IPS-20b (cell line): Measurements from ENCODE around the gene ANKRD31.
A peak's percentile ranks its signal among the peaks of the same experiment; 100 is the strongest.
"Not testable (repeated sequence)": the region's sequence is repeated elsewhere in the genome, so short reads cannot be mapped to it uniquely, and the experiment has no call there.

Experiments
- H3K27ac ChIP-seq: one replicate; pipeline ENCODE4 v1.5.1; 2013; ENCODE audit warnings: low read length
- H3K27me3 ChIP-seq: 2 replicates; pipeline ENCODE4 v1.6.1; 2013; ENCODE audit warnings: mild to moderate bottlenecking, low read length, inconsistent platforms; ENCODE audit not compliant: insufficient read depth
- H3K36me3 ChIP-seq: 2 replicates; pipeline ENCODE4 v1.6.1; 2013; ENCODE audit warnings: low read depth, mild to moderate bottlenecking, inconsistent platforms, low read length, moderate library complexity; ENCODE audit not compliant: insufficient read depth
- H3K4me1 ChIP-seq: 2 replicates; pipeline ENCODE4 v1.6.1; 2013; ENCODE audit warnings: mild to moderate bottlenecking, control low read depth, inconsistent platforms, low read length, moderate library complexity; ENCODE audit not compliant: insufficient read depth
- H3K4me3 ChIP-seq: 2 replicates; pipeline ENCODE4 v1.5.1; 2013; ENCODE audit warnings: mild to moderate bottlenecking, low read length, inconsistent platforms
- H3K9ac ChIP-seq: 2 replicates; pipeline ENCODE4 v1.6.1; 2013; ENCODE audit warnings: low read depth, mild to moderate bottlenecking, inconsistent platforms, low read length, moderate library complexity
- H3K9me3 ChIP-seq: 2 replicates; pipeline ENCODE4 v1.6.1; 2013; ENCODE audit warnings: mild to moderate bottlenecking, low read depth, low read length, inconsistent platforms; ENCODE audit not compliant: insufficient read depth

The ANKRD31 gene

GRCh38 chr5:75176009-75176408 lies 60.7 kb downstream of the ANKRD31 start:
- not testable (repeated sequence) for H3K27me3 ChIP-seq, H3K36me3 ChIP-seq, H3K4me1 ChIP-seq

DNA sequence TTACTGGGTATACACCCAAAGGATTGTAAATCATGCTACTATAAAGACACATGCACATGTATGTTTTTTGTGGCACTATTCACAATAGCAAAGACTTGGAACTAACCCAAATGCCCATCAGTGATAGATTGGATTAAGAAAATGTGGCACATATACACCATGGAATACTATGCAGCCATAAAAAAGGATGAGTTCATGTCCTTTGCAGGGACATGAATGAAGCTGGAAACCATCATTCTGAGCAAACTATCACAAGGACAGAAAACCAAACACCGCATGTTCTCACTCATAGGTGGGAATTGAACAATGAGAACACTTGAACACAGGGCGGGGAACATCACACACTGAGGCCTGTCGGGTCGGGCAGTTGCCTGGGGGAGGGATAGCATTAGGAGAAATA lies 61.8 kb downstream of the ANKRD31 start:
- H3K36me3 ChIP-seq, H3K4me3 ChIP-seq, H3K9me3 ChIP-seq, H3K9ac ChIP-seq, H3K27ac ChIP-seq, H3K4me1 ChIP-seq, H3K27me3 ChIP-seq: not testable (repeated sequence)

More at GRCh38 chr5:75176009-75176408, 60.7 kb downstream of the ANKRD31 start:
- not testable (repeated sequence) for H3K9me3 ChIP-seq, H3K4me3 ChIP-seq, H3K9ac ChIP-seq, H3K27ac ChIP-seq

DNA sequence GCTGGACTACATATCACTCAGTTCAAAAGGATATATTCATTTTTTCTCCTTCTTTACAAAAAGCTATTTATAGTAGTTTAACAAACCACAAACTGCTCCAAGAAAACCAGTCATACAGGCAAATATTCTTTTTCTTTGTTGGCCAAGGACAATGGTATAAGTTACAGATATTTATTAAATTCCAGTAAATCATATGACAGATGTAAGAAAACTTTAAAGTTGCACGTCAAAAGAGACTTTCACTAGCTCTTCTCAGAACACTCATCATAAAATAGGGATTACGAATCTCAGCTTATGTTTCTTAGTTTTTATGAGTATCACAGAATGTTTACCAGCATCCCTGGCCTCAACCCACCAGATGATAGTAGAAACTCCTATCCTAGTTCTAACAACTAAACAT lies 67.2 kb downstream of the ANKRD31 start:
- Histone ChIP-seq H3K27ac (no peak overlapping the region), H3K4me3 (no peak overlapping the region), H3K36me3 (no peaks in the 10 kb centered on the region), H3K4me1 (no peaks in the 10 kb centered on the region), H3K27me3 (no peaks in the 10 kb centered on the region), H3K9me3 (no peaks in the 10 kb centered on the region), H3K9ac (no peak overlapping the region)

- Histone ChIP-seq H3K9me3 (no peaks in the 10 kb centered on the region; the same call in 1 of the 2 replicates), H3K9ac (no peak overlapping the region), H3K27ac (no peak overlapping the region), H3K4me3 (no peak overlapping the region), H3K27me3 (no peaks in the 10 kb centered on the region), H3K36me3 (no peaks in the 10 kb centered on the region), H3K4me1 (no peaks in the 10 kb centered on the region)
Observed at GRCh38 chr5:75168026-75168735, 68.5 kb downstream of the ANKRD31 start.

DNA sequence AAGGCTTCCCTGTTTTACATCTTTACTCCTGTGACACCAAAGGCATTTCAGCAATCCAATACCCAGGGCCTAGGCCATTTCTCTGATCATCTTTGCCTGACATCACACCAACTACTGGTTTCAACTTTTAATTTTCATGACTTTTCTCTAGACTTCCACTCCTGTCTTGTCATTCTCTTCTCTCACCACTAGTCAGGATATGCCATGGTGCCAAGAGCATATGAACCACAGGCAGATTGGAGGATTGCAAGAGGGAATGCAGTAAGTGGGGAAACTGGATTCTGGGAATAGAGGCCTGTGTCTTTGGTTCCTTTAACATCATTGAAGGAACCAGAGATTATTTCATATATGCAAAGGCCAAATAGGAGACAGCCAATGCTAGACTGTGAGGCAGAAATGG lies 69.3 kb downstream of the ANKRD31 start:
- H3K27ac ChIP-seq: no peak overlapping the region

GRCh38 chr5:75161508-75161907 lies 75.2 kb downstream of the ANKRD31 start:
- not testable (repeated sequence) for H3K9ac ChIP-seq, H3K4me3 ChIP-seq, H3K36me3 ChIP-seq, H3K4me1 ChIP-seq, H3K27ac ChIP-seq, H3K27me3 ChIP-seq
- H3K9me3 ChIP-seq: peaks cover 21% of the 10 kb centered on the region; the same call in 1 of the 2 replicates

More for the DNA sequence above, 69.3 kb downstream of the ANKRD31 start:
- no peaks in the 10 kb centered on the region for H3K4me1 ChIP-seq
- no peak overlapping the region for H3K9ac ChIP-seq
- H3K9me3 ChIP-seq: peaks cover 6% of the 10 kb centered on the region; the same call in 1 of the 2 replicates
- no peaks in the 10 kb centered on the region for H3K36me3 ChIP-seq
- H3K4me3 ChIP-seq: no peak overlapping the region
- no peaks in the 10 kb centered on the region for H3K27me3 ChIP-seq

GRCh38 chr5:75156585-75156984 lies 80.1 kb downstream of the ANKRD31 start:
- Histone ChIP-seq H3K27ac (no peak overlapping the region), H3K4me3 (no peak overlapping the region), H3K27me3 (no peaks in the 10 kb centered on the region), H3K9me3 (peaks cover 8% of the 10 kb centered on the region; the same call in 1 of the 2 replicates), H3K4me1 (no peaks in the 10 kb centered on the region), H3K9ac (no peak overlapping the region), H3K36me3 (no peaks in the 10 kb centered on the region)

- no peak overlapping the region for H3K9ac ChIP-seq
- no peaks in the 10 kb centered on the region for H3K27me3 ChIP-seq
- H3K9me3 ChIP-seq: no peaks in the 10 kb centered on the region
- H3K36me3 ChIP-seq: no peaks in the 10 kb centered on the region
- no peaks in the 10 kb centered on the region for H3K4me1 ChIP-seq
- no peak overlapping the region for H3K27ac ChIP-seq
- H3K4me3 ChIP-seq: no peak overlapping the region
Observed at GRCh38 chr5:75152860-75153259, 83.8 kb downstream of the ANKRD31 start.

DNA sequence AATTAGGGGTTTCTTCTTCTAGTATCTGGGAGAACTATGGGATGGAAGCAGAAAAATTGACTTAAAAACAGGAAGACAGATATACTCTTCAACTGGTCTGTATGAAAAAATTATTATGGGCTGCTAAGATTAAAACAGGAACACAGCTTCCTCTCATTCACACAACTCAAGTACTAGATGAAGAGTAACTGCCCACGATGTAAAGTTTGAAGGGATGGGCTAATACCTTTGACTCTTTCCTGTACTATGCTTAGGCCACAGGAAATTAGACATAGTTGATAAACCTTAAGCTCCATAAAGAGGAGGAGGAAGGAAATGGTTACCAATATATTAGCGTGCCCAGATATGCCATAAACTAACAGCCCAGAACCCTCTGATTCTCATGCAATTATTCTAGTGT lies 88.6 kb downstream of the ANKRD31 start:
- Histone ChIP-seq H3K9me3 (no peaks in the 10 kb centered on the region), H3K4me3 (no peak overlapping the region), H3K9ac (no peak overlapping the region), H3K27ac (no peak overlapping the region), H3K4me1 (peaks cover 9% of the 10 kb centered on the region), H3K36me3 (no peaks in the 10 kb centered on the region), H3K27me3 (no peaks in the 10 kb centered on the region)

DNA sequence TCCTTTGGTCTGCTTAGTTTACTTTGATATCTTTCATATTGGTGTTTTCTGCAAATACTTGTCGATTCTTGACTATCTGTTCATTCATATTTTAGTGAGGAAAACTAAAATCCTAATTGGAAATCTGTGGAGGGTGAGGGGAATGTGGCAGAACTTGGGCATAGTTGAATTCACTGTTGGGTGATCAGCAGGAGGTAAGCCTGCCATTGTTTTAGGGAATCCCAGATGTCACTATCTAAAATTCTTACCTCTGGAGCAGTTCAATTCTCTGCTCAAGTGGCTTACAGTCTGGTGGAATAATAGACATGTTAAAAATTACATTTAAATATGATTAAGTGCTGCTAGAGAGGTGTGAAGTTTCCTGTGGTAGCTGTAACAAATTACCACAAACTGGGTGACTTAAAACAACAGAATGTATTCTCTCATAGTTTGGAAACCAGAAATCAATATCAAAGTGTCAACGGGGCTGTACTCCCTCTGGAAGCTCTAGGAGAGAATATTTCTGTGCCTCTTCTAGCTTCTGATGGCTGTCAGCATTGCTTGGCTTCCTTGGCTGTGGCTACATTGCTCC lies 94.0 kb downstream of the ANKRD31 start:
- no peaks in the 10 kb centered on the region for H3K9me3 ChIP-seq
- peak overlapping the region; percentile 9; the same call in 1 of the 2 replicates for H3K4me3 ChIP-seq
- no peaks in the 10 kb centered on the region for H3K27me3 ChIP-seq
- peaks cover 16% of the 10 kb centered on the region for H3K4me1 ChIP-seq
- peak overlapping the region; percentile 47; the same call in 1 of the 2 replicates for H3K9ac ChIP-seq
- H3K27ac ChIP-seq: peak overlapping the region; percentile 70
- H3K36me3 ChIP-seq: no peaks in the 10 kb centered on the region

DNA sequence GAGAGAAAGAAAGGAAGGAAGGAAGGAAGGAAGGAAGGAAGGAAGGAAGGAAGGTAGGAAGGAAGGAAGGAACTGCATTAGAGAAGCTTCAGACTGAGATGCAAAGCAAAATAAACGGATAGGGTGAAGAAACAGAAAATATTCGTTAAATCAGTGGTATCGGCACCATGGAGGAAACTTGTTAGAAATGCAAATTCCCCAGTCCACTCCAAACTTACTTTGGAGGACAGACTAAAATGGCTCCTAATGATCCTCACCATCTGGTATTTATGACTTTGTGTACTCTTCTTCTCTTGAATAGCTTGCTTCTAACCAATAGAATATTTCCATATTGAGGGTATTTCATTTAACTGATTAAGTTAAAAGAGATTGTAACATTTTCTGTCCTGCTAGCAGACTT lies 96.4 kb downstream of the ANKRD31 start:
- Histone ChIP-seq H3K4me3 (no peak overlapping the region), H3K4me1 (peaks cover 16% of the 10 kb centered on the region), H3K36me3 (no peaks in the 10 kb centered on the region), H3K9ac (no peak overlapping the region), H3K9me3 (no peaks in the 10 kb centered on the region), H3K27ac (no peak overlapping the region), H3K27me3 (no peaks in the 10 kb centered on the region)

DNA sequence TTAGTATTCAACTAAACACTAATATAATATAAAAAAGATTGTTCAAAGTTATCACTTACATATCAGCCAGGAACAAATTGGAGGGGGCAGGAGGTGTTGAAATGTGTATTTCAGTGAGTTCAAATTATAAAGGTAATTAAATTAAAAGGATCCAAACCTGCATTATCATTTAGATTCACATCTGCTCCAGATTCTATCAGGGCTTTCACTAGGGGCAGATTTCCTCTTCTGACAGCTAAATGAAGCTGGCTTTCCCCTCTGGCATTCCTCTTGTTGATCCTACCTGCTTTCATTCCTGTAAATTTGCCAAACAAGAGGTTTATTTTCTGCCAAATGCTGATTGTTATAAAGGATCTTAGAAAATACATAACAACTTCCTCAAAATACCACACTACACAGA lies 98.0 kb downstream of the ANKRD31 start:
- H3K27me3 ChIP-seq: no peaks in the 10 kb centered on the region
- no peaks in the 10 kb centered on the region for H3K9me3 ChIP-seq
- H3K27ac ChIP-seq: no peak overlapping the region
- H3K4me3 ChIP-seq: no peak overlapping the region
- H3K9ac ChIP-seq: no peak overlapping the region
- no peaks in the 10 kb centered on the region for H3K36me3 ChIP-seq
- peaks cover 14% of the 10 kb centered on the region for H3K4me1 ChIP-seq
